Measurements from ENCODE around the gene IMMP2L.
A peak's percentile ranks its signal among the peaks of the same experiment; 100 is the strongest.

Gene IMMP2L

DNA sequence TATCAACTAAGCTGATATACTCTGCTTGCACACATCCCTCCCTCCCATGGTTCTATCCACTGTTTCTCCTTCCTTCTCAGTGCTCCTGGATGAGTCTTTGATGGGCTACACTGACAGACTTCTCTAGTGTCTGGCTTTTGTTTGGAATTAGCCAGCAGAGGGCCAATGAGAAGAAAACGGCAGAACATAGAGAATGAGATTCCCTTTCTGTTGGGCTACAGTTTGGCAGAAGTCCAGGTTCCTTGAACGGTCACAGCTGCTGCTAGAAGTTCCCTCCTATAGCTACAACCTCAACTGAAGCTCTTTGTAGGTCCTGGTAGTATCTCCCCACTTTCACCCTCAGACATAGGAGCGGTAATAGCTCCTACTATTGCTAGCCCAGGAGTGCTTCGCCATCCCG lies 722.4 kb downstream of the IMMP2L start:
- DNase-seq (ENCODE audit: low read depth) = no peak
- H3K4me3 ChIP-seq (ENCODE audit: low read length) = no peak overlapping the region
- peak; percentile 15 for TF ChIP-seq CTCF (conservative IDR thresholded peaks at IDR 0.05; ENCODE audit: low read depth, low read length)

DNA sequence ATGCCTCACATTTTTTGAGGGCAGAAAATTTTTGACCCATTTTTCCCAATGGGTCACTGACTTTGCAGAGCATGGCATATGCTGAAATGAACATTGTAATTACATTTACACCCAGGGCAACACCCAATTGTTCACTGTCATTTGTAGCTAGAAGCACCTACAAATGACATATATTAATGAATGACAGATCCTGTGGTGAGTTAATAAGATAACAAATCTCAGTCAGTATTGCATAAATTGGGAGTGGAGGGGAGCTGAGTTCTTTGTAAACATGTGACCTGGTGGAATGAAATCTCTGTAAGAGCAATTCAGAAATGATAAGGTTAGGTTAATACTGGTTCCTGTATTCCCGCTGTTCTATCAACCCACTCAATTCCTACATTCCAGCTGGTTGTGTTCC lies 726.4 kb downstream of the IMMP2L start:
- no peak for TF ChIP-seq CTCF (conservative IDR thresholded peaks at IDR 0.05; ENCODE audit: low read depth, low read length)
- H3K4me3 ChIP-seq (ENCODE audit: low read length) = no peak overlapping the region
- DNase-seq (ENCODE audit: low read depth) = no peak

DNA sequence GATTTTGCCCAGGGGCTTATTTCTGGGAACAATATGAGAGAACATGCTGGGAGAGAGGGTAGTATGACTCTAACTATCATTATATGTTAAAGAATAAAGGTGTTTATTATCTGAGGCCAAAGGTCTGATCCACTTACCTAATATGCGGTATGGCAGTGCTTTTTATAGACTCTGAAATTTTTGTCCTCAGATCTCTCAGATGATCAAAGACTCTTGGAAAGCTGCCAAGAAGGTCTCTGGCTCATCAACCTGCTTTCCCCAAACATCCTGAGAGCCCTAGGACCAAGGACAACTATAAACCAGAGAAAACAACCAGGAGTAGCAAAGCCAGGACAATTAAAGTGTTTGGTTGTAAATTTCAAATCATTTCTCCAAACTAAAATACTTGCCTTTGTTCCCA lies 727.1 kb downstream of the IMMP2L start:
- DNase-seq (ENCODE audit: low read depth) = no peak
- no peak overlapping the region for H3K4me3 ChIP-seq (ENCODE audit: low read length)
- no peak for TF ChIP-seq CTCF (conservative IDR thresholded peaks at IDR 0.05; ENCODE audit: low read depth, low read length)

GRCh38 chr7:110831419-110831818 lies 730.9 kb downstream of the IMMP2L start:
- DNase-seq (ENCODE audit: low read depth) = no peak
- no peak for TF ChIP-seq CTCF (conservative IDR thresholded peaks at IDR 0.05; ENCODE audit: low read depth, low read length)
- no peak overlapping the region for H3K4me3 ChIP-seq (ENCODE audit: low read length)

GRCh38 chr7:110830778-110831177 lies 731.5 kb downstream of the IMMP2L start:
- TF ChIP-seq CTCF (conservative IDR thresholded peaks at IDR 0.05; ENCODE audit: low read depth, low read length) = no peak
- DNase-seq (ENCODE audit: low read depth) = no peak
- H3K4me3 ChIP-seq (ENCODE audit: low read length) = no peak overlapping the region

- no peak for TF ChIP-seq CTCF (conservative IDR thresholded peaks at IDR 0.05; ENCODE audit: low read depth, low read length)
- DNase-seq (ENCODE audit: low read depth) = no peak
- no peak overlapping the region for H3K4me3 ChIP-seq (ENCODE audit: low read length)
Observed at GRCh38 chr7:110827936-110828335, 734.4 kb downstream of the IMMP2L start.

GRCh38 chr7:110827287-110827855 lies 734.9 kb downstream of the IMMP2L start:
- TF ChIP-seq CTCF (conservative IDR thresholded peaks at IDR 0.05; ENCODE audit: low read depth, low read length) = no peak
- H3K4me3 ChIP-seq (ENCODE audit: low read length) = no peak overlapping the region
- DNase-seq (ENCODE audit: low read depth) = no peak

Measured in retinal pigment epithelial cell (primary cell).